D341Med (cell line): ENCODE data around the gene TMEM165.
A peak's percentile ranks its signal among the peaks of the same experiment; 100 is the strongest.

ENCODE experiments used
- DNase-seq: peaks from one replicate; pipeline ENCODE4 v3.0.0; 2012; ENCODE audit warnings: low spot score

Gene TMEM165

GRCh38 chr4:55406545-55406944 lies 10.8 kb downstream of the TMEM165 start:
- no peak for DNase-seq

- DNase-seq, result no peak
Measured at GRCh38 chr4:55407119-55407518, 11.4 kb downstream of the TMEM165 start.

GRCh38 chr4:55407764-55408163 lies 12.0 kb downstream of the TMEM165 start:
- DNase-seq, result no peak

- peak; percentile 52 for DNase-seq
Measured at GRCh38 chr4:55409468-55410171, 13.9 kb downstream of the TMEM165 start.

GRCh38 chr4:55410431-55410830 lies 14.7 kb downstream of the TMEM165 start:
- DNase-seq, result no peak

GRCh38 chr4:55411621-55412020 lies 15.9 kb downstream of the TMEM165 start:
- DNase-seq, result no peak

GRCh38 chr4:55416176-55416575 lies 20.4 kb downstream of the TMEM165 start:
- DNase-seq, result no peak

GRCh38 chr4:55424791-55425190 lies 29.0 kb downstream of the TMEM165 start:
- DNase-seq, result no peak

- no peak for DNase-seq
Measured at GRCh38 chr4:55431710-55432336, 36.1 kb downstream of the TMEM165 start.

GRCh38 chr4:55435141-55435841 lies 39.5 kb downstream of the TMEM165 start:
- no peak for DNase-seq

GRCh38 chr4:55437356-55437796 lies 41.6 kb downstream of the TMEM165 start:
- no peak for DNase-seq

- no peak for DNase-seq
Measured at GRCh38 chr4:55437823-55438222, 42.1 kb downstream of the TMEM165 start.

- DNase-seq, result no peak
Measured at GRCh38 chr4:55438314-55438713, 42.6 kb downstream of the TMEM165 start.

GRCh38 chr4:55439023-55439422 lies 43.3 kb downstream of the TMEM165 start:
- no peak for DNase-seq

GRCh38 chr4:55440786-55441185 lies 45.0 kb downstream of the TMEM165 start:
- DNase-seq, result no peak

GRCh38 chr4:55442541-55442940 lies 46.8 kb downstream of the TMEM165 start:
- no peak for DNase-seq

GRCh38 chr4:55444827-55445226 lies 49.1 kb downstream of the TMEM165 start:
- peak; percentile 41 for DNase-seq

GRCh38 chr4:55445921-55446577 lies 50.3 kb downstream of the TMEM165 start:
- DNase-seq, result no peak

- DNase-seq, result no peak
Measured at GRCh38 chr4:55446578-55446922, 50.8 kb downstream of the TMEM165 start.

GRCh38 chr4:55447108-55447708 lies 51.5 kb downstream of the TMEM165 start:
- no peak for DNase-seq

- DNase-seq, result no peak
Measured at GRCh38 chr4:55447831-55448230, 52.1 kb downstream of the TMEM165 start.

GRCh38 chr4:55450566-55450965 lies 54.8 kb downstream of the TMEM165 start:
- no peak for DNase-seq
